LHCN-M2 (cell line): ENCODE results near the gene FRAS1. TPM values are rescaled to one million over a fixed set of nuclear protein-coding genes. Genes with fewer than 3 reads are reported as not detected.
"Not testable (repeated sequence)": the region's sequence is repeated elsewhere in the genome, so short reads cannot be mapped to it uniquely, and the experiment has no call there.

Experiments
- DNase-seq: peaks from one replicate; pipeline ENCODE4 v3.0.0-alpha.2; 2012; ENCODE audit warnings: low read depth
- total RNA-seq: library from RNA; depleted of rRNA; stranded (reverse); fragments of >200 nt; gene quantifications from 2 replicates; pipeline ENCODE4 v1.2.3, GENCODE V29; 2014

FRAS1 gene
- total RNA-seq, 1 experiment from 2014 or later, result 3.0 TPM

DNA sequence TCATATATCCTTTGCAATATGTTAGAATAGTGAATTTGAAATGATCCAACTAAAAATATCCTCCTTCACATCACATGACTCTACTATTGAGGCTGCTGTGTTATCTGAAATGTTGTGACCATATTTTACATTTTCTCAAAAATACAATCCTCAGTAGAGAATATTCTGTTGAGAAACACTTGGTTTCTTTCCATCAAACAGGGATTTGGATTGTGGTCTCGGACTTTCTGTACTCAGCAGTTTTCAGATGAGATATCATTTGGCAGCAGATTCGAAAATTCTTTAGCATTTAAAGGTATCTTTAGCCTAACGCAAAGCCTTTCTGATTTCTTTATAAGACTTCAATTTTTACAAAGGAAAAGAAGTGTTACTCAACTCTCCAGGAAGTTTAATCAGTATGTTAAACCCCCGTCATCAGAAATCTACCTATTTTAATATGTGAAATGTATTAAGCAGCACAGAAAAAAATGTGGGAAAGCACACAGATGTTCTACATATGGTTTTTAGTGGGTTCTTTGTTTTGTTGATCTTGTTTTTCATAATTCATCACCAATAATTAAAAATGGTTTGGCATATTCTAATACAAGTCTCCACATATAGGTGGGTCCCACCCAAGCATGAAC, 439.0 kb downstream of the FRAS1 start:
- peak; percentile 13 for DNase-seq

DNA sequence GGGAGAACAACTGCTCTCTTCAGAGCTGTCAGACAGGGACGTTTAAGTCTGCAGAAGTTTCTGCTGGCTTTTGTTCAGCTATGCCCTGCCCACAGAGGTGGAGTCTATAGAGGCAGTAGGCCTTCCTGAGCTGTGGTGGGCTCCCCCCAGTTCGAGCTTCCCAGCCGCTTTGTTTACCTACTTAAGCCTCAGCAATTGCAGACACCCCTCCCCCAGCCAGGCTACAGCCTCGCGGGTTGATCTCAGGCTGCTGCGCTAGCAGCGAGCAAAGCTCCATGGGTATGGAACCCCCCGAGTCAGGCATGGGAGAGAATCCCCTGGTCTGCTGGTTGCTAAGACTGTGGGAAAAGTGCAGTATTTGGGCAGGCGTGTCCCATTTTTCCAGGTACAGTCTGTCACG, 449.1 kb downstream of the FRAS1 start:
- not testable (repeated sequence) for DNase-seq

DNA sequence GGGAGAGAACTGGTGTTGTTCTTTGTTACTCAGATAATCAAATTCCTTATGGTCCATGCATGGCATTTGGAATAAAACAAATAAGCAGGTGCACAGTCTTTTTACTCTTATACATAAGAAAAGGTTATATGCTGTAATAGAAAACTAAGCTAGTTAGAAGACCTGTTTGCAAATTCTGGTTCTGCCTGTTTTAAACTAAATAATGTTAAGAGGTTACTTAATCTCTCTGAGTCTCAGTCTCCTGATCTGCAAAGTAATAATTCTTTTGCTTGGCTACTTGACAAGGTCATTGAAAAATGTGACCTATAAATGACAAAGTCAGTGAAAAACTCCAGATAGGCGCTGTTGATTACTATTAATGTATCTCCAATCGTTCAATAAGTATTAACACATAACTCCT, 451.9 kb downstream of the FRAS1 start:
- DNase-seq, result no peak

DNA sequence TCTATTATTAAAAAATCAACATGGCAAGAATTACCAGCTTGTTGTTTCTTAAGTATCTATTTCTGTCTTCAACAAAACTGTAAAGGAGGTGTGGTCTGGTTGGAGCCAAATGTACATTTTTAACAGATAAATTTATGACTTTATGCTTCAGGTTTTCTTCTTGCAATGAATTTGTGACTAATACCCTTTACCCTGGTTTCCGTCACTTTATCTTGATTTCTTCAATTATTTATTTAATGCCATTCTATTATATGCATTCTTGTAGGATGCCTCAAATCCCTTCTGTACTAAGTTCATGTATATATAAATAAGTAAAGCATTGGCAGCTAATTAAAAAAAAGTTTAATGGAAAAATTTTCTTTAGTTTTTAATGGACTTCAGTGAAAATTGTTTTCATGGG, 453.0 kb downstream of the FRAS1 start:
- no peak for DNase-seq

DNA sequence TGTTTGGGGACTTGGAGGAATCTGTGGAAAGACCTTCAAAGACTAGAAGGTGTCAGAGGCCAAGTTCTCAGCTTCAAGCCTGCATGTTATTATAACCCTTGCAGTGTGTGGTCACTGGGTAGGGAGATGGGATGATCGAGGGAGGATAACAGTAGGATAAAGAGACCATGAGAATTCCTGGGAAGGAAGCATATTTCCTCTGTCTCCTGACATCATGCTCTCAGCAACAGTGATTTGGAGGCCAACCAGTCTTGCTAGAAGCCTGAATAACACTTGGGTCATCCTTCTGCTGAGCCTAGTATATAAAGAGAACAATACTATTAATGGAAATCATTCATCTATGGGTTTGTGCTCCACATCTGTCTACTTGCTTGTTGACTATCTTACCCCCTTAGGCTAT, 453.6 kb downstream of the FRAS1 start:
- DNase-seq, result no peak

DNA sequence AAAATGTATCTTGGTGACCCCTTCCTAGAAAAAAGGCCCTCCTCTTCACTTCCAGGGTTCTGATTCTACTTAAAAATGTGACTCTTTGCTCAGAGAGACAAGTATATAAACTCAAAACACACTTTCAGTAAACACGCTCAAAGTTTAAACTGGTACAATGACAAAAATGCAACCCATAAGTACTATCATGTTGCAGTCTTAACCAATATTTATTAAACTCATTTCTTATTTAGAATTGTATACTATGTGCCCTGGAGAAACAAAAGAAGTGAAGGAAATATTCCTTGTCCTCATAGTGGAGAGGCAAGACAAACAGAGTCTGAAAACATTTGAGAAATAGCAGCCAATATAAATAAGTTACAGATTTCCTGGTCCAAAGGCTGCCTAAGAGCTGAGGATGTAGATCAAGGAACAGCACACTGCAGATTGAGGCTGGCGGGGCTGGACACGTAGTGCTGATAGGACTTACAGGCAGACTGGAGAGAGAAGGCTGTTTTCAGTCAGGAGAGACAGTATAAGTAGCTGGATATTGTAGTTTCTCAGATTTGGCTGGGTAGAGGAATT, 455.3 kb downstream of the FRAS1 start:
- no peak for DNase-seq

DNA sequence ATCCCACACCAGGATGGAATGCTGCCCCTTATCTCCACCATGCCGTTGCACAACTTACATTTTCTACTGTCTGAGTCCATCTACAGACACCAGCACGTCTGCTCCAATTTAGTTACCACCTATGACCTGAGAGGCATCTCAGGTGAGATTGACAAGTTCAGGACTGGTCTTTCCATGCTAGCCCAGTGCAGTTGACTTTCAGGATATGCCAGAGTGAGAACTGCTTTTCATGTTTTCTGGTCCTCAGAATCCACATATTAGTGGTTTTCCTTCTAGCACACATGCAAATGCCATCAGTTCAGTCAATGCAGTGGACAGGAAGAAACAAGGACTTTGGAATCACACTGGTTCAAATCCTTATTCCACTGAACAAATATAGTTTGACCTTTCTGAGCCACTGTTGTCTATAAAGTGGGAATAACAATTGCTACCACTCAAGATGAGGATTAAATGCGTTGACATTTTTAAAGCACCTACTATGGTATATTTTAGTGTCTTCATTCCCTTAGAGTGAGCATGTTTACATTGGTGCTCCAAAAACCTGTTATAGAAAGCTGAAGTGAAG, 456.4 kb downstream of the FRAS1 start:
- DNase-seq, result no peak

DNA sequence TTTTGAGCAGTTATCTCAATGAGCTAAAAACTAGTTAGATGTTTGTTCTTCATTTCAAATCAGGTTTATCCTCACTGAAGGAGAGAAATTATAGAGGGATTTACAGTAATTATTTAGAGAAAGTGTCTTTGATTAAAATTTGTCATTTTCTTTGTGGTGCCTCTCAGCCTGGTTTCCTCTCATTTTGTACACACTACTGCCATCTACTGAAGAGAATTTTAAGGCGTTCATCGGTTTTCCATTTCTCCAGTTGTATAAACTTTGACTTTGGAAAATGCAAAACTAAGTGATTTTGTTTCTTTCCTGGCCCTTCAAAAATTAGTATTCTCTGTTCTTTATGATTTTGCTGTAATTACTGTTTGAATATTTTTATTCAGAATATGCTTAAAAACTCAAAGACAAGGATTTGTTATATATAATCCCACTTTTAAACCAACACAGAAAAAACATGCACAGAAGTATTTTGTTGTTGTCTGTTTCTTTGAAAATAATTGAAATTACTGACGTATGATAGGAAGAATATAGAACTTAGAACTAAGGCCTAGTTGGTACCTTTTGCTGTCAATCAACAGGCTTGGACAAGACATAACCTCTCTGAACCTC, 460.0 kb downstream of the FRAS1 start:
- no peak for DNase-seq

DNA sequence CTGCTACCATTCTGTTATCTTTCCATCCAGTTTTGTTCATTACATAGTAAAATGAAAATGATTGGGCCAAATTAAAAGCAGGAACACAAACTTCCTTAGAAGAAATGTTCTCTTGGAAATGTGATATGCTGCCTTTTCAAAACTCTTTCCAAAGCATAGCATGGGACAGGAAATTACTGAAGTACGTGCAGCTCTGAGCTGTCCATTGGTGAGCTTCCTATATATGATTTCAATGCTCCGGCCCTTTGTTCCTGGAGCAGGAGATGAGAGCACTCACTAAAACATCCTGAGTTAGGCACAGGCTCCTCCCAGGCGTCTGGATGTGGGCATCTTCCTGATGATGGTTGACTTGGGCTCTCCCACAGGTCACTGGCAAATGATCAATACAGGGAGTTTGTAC, 461.4 kb downstream of the FRAS1 start:
- DNase-seq, result no peak

DNA sequence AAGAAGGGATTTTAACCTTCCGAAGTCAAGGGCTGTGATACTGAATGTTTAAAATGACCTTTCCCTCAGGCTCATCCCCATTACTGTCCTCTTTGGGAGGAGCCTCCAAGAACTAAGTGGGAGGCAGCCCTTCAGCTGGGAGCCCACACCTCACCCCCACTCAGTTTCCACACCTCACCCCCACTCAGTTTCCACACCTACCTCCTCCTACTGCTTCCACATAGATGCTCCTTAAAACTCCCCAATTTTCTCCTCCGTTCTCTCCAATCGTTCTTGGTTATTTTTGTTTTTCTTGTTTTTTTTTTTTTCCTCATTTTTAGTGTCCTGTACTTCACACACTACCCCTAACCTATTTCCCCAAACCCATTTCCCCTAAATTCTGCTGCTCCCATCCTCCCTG, 462.8 kb downstream of the FRAS1 start:
- no peak for DNase-seq

DNA sequence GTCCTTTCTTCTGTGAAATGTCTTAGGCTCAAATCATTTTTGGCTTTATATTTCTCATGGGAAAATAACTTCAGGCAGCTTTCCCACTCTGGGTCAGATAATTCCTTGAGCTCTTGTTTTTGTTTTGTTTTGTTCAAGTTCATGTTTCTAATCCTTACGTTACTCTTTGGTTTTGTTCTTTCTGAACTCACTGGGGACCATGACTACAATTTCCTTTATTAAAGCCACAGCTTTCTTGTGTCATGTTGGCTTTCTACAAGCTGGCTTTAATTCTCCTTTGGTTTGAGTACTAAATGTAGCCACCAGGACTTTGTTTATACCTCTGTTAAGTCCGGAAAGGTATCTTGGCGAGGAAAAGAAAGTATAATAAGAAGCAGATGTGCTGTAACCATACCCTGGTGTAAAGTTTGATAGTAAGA, 463.7 kb downstream of the FRAS1 start:
- peak; percentile 62 for DNase-seq

DNA sequence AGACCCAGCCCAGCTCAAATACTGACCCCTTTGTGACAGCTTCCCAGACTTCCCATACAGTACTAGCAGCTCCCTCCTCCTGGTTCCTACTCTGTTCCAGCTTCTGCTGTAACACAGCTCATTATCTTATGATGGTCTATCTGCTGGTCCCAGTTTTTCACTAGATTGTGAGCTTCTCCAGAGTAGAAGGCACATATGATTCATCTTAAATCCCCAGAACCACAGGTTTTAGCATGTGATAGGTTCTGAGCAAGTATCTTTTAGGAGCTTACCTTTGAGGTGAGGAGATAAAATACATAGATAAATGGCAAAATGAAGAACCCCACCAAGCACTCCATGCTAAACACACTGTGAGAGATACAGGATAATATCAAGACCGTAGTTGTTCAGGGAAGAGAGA, 466.9 kb downstream of the FRAS1 start:
- DNase-seq, result no peak

DNA sequence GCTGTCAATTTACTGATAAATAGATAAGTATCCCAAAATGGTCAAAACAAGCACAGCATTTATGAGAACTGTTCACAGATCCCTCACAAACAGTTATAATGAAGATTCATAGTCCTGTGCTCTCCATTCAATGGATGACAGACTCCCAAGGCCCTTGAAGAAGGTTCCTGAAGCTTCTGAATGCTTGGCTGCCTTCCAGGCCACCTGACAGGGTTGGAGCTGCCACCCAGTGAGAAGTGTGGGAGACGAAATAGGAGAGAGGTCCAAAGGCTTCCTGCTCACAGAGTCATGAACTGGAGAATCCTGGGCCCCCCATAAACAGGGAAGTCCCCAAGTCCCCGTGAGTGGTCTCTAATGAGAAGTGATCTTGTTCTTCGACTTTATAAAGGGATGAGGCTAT, 468.4 kb downstream of the FRAS1 start:
- DNase-seq, result no peak

DNA sequence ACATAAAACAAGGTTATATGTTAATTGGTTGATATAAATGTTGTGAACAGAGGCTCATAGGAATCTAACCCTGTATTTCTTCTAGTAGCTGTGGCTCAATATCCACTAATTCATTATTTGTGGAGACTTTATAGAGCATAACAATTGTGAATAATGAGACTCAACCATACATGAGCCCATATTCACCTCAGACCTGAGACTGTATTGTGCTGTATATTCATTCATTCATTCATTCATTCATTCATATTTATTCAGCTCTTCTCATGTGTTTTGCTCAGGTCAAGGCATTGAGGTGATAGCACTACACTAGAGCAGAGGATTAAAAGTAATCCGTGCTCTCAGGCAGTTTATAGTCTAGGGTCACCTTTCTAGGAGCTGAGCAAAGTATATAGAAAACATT, 470.0 kb downstream of the FRAS1 start:
- no peak for DNase-seq

DNA sequence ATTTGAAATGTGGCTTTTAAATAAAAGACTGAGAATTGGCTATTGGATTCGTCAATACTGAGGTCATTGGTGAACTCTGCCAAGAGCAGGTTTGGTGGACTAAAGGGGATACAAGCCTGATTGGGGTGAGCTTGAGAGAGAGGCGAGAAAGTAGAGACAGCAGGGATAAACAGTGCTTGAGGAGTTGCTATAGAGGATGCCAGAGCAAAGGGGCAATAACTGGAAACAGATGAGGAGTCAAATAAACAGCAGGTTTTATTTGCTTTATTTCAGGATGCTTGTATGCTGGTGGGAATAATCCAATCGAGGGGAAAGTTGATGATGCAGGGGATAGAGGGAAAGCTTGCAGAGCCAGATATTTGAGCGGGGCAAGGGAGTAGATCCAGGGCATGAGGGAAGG, 470.4 kb downstream of the FRAS1 start:
- DNase-seq, result no peak

DNA sequence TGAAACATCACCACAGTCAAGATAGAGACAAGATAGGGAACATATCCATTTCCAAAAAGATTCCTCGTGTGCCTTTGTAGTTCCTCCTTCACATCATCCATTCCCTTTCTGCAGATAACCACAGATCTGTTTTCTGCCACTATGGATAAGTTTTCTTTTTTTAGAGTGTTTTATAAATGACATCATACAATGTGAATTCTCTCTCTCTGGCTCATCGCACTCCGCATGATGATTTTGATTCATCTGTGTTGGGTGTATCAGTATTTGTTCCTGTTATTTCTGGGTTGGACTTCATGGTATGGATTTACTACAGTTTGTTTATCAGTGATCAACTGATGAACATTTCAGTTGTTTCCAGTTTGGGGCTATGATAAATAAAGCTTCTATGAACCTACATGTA, 471.2 kb downstream of the FRAS1 start:
- DNase-seq, result peak; percentile 40

DNA sequence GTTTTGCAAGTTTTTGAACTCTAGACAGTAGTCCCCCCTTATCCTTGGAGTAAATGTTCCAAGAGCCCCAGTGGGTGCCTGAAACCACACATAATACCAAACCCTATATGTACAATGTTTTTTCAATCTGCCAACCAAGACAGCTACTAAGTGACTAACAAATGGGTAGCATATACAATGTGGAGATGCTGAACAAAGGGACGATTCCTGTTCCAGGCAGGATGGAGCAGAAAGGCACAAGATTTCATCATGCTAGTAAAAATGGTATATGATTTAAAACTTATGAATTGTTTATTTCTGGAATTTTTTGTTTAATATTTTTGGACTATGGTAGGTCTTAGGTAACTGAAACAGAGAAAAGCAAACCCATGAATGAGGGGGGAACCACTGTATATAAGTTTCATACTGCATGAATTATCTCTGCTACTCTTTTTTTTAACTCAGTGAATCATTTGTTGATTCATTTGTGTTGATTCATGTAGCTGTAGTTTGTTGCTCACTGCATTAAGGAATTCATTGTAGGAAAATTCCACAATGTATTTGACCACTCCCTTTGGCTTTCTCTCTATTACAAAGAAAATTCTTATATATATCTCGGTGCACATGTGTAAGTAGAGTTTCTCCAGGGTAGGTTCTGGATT, 472.6 kb downstream of the FRAS1 start:
- peak; percentile 63 for DNase-seq

DNA sequence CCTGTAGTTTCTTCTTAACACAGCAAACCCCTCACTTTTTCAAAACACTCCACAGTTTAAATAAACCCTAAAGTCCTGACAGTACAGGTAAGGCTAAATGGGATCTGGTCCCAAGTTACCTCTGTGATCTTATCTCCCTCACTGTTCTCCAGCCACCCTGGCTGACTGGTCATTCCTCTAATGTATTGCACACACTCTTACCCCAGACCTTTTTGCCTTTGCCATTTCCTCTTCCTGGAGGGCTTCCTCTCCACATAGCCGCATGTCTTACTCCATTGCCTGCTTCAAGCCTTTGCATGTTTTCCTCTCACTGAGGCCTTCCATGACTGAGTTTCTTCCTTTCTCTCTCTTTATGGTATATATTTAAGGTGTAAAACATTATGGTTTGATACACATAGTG, 474.9 kb downstream of the FRAS1 start:
- DNase-seq, result no peak

DNA sequence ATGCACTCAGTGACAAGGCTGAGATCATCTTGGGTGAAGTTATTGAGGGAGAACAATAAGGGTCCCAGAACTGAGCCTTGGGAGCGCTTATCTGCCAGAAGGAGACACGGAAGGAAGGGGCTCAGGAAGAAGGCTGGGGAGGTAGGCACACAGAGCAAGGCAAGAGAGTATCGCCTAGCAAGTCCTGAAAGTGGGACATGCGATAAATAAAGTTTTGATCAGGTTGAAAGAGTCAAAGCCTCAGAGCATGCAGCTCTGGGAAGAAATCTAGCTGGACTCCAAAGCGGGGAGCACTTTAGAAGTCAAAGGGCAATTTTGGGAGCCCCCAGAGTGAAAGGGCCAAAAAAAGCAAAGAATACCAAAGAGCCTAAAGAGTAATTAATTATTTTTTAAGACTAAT, 476.7 kb downstream of the FRAS1 start:
- no peak for DNase-seq

DNA sequence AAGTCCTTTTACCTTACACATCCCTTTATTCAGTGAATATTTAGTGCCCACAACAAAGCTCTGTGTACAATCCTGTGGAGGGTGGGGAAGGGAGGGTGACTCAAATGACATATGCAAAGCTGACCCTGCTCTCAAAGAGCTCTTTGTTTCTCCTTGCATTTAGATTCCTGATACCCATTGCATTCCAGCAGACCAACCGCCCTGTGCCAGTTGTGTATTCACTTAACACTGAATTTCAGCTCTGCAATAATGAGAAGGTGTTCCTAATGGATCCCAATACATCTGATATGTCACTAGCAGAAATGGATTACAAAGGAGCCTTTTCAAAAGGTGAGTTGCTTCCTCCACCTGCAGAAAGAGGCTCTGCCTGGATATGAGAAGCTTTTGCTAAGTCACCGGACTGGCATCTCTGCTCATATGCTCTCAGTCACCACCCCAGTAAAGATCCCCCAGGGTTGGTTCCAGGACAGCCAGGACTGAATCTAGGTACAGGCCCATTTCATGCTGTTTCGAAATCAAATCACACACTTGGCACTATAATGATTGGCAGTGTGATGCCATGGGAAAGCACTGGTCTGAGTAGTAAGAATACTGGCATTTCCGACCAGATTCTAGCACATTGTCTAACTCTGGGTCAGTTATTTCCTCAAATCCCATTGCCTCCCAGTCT, 477.3 kb downstream of the FRAS1 start:
- peak; percentile 20 for DNase-seq

DNA sequence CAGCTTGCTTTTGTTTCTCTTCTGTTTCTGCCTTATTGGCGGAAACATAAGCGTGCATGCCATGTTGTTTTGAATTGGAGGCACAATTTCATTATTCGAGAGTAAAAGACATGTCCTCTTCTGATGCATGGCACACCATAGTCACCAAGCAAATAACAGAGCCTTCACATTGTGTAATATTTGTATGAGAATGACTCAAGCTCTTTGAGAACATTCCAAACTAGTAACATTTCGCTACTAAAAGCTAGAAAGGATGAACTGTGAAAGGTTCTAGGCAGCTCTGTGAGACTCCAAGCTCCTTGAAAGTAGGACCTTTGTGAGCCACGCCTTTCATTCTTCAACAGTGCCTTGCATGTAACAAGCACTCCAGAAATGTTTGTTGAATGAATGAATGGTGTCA, 485.2 kb downstream of the FRAS1 start:
- peak; percentile 62 for DNase-seq
